ENCODE measurements around the gene OGT. TPM values are rescaled to one million over a fixed set of nuclear protein-coding genes. Genes with fewer than 3 reads are reported as not detected.

OGT gene
- polyA plus RNA-seq, 1 donor from 2014 or later, result 34.1 TPM

DNA sequence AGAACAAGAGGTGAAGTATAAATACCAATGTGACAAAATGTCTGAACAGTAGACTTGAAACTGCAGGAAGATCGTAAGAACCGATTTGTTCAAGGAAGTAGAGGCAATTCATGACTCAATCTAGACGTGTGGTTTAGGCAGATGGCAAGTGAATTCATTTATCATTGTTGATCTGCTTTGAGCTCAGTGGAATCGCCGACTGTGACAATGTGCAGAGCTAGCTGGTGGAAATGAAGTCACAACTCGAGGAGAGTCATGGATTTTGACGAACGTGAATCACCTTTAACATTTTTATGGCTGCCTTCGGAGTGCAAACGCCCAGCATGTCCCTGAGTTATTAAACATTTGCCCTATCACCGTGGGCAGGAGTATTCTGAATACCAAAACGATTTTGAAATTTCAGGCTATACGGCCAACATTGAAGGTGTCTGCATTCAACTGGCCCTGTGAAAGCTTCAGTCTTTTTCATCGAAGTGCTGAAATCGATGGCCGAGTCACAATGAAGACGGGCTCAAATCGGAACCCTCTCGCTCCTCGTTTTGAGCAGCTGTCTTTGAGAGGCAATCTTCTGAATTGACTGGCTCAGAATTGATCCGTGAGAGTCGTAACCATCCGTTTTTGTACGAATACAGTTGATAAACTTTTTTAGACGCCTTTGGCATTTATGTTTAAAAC lies 689 bp upstream of the OGT start:
- Mint-ChIP-seq H3K27ac (peak overlapping the region; percentile 93 to 97 (median 96)), H3K27me3 (no peaks in the 10 kb centered on the region), H3K4me1 (peaks cover 11 to 16% (median 11%) of the 10 kb centered on the region in 3 donors), H3K4me3 (peak overlapping the region; percentile 90 to 98 (median 96)), H3K36me3 (peaks cover 1% of the 10 kb centered on the region), H3K9me3 (peaks cover 0 to 2% (median 0%) of the 10 kb centered on the region in 3 donors)

DNA sequence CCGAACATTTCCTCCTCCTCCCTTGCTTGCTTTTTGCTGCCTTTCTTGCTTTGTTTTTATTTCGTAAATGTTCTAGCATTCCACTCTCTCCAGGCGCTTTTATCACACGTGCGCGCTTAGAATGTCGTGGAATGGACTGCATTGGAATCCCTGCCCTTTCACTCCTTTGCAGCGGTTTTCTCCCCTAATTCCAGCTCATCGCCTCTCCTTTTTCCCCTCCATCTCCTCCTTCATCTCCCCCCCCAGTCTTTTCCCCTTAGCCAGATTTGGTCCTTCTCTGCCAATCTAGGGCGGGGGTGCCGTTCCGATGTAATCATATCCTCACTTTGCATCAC lies 579 bp downstream of the OGT start:
- H3K27me3 Mint-ChIP-seq, result no peaks in the 10 kb centered on the region
- peak overlapping the region; percentile 90 to 98 (median 96) for H3K4me3 Mint-ChIP-seq
- H3K9me3 Mint-ChIP-seq, result peaks cover 0 to 2% (median 0%) of the 10 kb centered on the region in 3 donors
- peaks cover 1% of the 10 kb centered on the region for H3K36me3 Mint-ChIP-seq
- peak overlapping the region; percentile 93 to 97 (median 96) for H3K27ac Mint-ChIP-seq
- peaks cover 11 to 23% (median 14%) of the 10 kb centered on the region in 3 donors for H3K4me1 Mint-ChIP-seq

DNA sequence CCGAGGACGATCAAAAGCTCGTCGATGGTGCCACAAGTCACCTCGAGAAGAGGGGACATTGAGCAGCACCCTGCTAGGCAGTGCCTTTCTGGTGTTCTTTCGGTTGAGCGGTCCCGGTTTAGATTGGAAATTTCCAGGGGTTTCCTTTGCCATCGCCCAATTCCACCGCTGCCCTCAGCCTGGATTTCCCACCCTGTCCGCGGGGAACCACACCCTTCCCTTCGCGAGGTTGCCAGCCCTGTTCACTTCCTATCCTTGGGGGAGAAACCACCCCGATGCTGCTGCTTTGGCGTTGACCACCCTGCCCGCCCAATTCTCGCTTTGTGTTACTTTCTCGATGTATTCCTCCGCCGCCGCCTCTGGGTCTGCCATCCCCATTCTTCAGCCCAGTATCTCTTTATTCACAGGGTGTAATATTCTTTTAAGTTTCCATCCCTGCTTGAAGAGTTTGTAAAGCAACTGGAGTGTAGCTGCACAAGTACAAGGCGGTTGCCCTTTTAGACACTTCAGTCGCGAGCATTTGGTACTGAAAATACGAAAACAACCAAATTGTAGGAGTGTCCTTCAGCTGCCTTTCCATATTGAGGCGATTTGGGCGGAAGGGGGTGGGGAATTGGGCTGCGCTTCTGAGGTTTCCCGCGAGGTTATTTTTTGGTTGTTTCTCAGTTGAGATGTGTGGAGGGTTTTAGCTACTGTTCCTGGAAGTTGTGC lies 1.1 kb downstream of the OGT start:
- no peaks in the 10 kb centered on the region for H3K27me3 Mint-ChIP-seq
- peaks cover 1% of the 10 kb centered on the region for H3K36me3 Mint-ChIP-seq
- H3K4me1 Mint-ChIP-seq, result peaks cover 11 to 24% (median 14%) of the 10 kb centered on the region in 3 donors
- H3K9me3 Mint-ChIP-seq, result peaks cover 0 to 2% (median 0%) of the 10 kb centered on the region in 3 donors
- H3K27ac Mint-ChIP-seq, result peak overlapping the region; percentile 93 to 97 (median 96)
- peak overlapping the region; percentile 90 to 98 (median 96) for H3K4me3 Mint-ChIP-seq

DNA sequence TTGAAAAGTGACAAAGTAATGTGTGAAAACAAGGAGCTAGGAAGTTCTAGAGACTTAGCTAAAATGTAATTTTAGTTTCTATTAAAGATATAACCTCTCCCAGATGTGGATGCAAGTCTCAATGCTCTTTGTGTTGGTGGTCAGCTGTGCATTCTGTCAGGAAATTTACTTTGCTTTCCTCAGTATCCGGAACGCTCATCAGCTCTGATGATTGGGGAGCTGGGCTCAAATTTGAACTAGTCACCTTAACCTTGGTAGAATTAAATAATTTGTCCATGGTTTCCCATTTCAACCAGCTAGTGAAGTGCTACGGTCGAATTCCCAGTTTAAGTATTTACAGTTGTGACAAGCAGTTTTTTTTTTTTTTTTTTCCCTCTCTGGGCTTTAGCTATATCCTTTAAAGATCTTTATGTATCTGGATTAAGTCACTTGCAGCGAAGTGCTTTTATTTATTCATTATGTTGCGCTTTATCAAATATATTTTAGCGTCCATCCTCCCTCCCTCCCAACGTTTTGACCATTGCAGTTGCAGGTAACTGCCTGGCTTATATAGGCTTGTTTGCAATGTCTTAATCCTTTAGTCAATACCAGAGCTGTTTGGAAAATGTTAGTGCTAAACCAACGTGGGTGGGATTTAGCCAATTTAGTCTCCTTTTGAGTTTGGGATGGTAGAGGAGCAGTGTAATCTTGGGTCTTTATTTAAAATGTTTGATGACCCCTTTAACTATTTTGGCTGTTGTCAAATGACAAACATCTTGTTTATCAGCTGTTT lies 2.1 kb downstream of the OGT start:
- Mint-ChIP-seq H3K4me1 (peaks cover 11 to 28% (median 20%) of the 10 kb centered on the region in 3 donors), H3K36me3 (peaks cover 1% of the 10 kb centered on the region)

DNA sequence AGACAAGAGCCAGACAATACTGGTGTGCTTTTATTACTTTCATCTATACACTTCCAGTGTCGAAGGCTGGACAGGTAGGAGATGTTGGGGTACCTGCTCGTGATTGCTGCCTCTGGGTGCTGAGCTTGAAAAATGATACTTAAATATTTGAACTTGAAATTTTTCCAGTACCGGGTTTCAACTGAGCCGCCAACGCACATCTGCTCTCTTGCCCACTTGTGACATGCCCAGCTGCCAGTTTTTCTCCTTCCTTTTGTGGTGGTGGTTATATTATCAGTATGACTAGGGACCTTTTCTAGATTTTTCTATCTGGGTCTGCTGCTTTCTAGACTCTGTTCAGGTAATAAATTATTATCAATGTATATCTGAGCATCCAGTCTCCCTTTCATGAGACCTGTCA lies 3.4 kb downstream of the OGT start:
- peak overlapping the region; percentile 70 to 98 (median 90) for H3K4me3 Mint-ChIP-seq
- H3K36me3 Mint-ChIP-seq, result peaks cover 1% of the 10 kb centered on the region
- peak overlapping the region; percentile 5 to 81 (median 23) for H3K27ac Mint-ChIP-seq
- H3K27me3 Mint-ChIP-seq, result no peaks in the 10 kb centered on the region
- H3K4me1 Mint-ChIP-seq, result peaks cover 15 to 37% (median 24%) of the 10 kb centered on the region in 3 donors
- H3K9me3 Mint-ChIP-seq, result no peaks in the 10 kb centered on the region

More for the DNA sequence above, 2.1 kb downstream of the OGT start:
- peak overlapping the region; percentile 93 to 97 (median 96) for H3K27ac Mint-ChIP-seq
- peaks cover 0 to under 1% (median 0%) of the 10 kb centered on the region in 3 donors for H3K9me3 Mint-ChIP-seq
- H3K27me3 Mint-ChIP-seq, result no peaks in the 10 kb centered on the region
- peak overlapping the region; percentile 90 to 98 (median 96) for H3K4me3 Mint-ChIP-seq

DNA sequence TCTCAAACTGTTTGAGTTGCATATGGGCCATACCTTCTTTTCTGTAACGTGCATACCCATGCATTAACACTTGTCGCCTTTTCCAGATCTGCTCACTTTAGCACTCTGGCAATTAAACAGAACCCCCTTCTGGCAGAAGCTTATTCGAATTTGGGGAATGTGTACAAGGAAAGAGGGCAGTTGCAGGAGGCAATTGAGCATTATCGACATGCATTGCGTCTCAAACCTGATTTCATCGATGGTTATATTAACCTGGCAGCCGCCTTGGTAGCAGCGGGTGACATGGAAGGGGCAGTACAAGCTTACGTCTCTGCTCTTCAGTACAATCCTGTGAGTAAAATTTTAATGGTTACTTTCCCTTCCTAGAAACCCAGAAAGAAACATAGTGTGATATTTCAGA lies 4.8 kb downstream of the OGT start:
- Mint-ChIP-seq H3K27ac (no peak overlapping the region), H3K36me3 (peaks cover 1% of the 10 kb centered on the region), H3K4me1 (peaks cover 10 to 41% (median 20%) of the 10 kb centered on the region in 3 donors), H3K27me3 (no peaks in the 10 kb centered on the region), H3K9me3 (no peaks in the 10 kb centered on the region), H3K4me3 (peak overlapping the region in 2 of 4 donors; percentile 17 to 43)

DNA sequence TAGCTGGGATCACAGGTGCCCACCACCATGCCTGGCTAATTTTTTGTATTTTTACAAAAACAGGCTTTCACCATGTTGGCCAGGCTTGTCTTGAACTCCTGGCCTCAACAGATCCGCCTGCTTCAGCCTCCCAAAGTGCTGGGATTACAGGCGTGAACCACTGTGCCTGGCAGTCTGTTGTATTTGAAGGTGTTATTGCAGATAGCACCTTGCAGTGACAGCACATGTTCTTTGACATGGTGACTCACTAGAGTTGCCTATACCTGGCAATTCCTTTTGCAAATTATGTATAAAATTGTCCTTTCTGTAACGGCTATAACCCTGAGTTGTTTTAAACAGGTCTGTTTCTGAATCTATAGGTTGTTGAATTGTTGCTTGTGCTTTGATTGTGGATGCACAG lies 7.9 kb downstream of the OGT start:
- Mint-ChIP-seq H3K27ac (peak overlapping the region; percentile 4 to 63 (median 26)), H3K4me1 (peaks cover 10 to 46% (median 23%) of the 10 kb centered on the region in 3 donors), H3K27me3 (no peaks in the 10 kb centered on the region), H3K9me3 (no peaks in the 10 kb centered on the region), H3K4me3 (peak overlapping the region; percentile 19 to 79 (median 62)), H3K36me3 (no peaks in the 10 kb centered on the region)

DNA sequence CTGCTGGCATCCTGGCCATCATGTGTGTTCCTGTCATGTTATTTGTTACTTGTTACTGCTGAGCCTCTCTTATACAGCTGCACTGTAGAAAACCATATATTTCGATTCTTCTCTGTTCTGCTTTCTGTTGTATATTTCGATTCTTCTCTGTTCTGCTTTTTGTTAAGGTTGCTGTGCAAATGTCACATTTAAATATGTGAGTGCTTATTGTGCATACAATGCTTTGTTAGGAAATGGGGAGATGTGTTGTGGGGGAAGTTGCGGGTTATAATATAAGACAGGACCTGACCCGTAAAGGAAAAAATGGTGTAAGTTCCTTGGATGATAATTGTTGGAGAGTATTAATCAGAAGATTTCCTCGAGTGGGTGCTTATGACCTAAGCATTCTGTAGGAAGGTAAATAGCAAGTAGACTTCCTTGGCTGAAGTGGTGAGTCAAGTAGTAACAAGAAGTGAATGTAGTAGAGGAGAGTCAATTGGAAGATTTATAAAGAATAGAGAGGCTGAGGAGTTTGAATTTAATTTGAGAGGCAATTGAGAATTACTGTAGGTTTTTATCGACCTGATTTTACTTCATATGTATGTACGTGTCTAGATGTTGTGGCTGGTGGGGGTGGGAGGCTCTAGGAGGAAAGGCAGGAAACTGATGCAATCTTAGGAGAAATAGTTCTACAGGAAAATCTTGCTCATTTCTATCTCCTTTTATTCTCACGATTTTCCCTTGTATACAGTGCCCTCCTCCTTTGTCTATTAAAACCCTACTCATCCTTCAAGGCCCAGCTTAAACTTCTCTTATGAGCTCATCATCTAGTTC lies 8.5 kb downstream of the OGT start:
- Mint-ChIP-seq H3K27ac (peak overlapping the region; percentile 4 to 63 (median 26)), H3K27me3 (no peaks in the 10 kb centered on the region), H3K36me3 (no peaks in the 10 kb centered on the region), H3K9me3 (no peaks in the 10 kb centered on the region), H3K4me3 (peak overlapping the region; percentile 19 to 79 (median 62)), H3K4me1 (peaks cover 9 to 44% (median 23%) of the 10 kb centered on the region in 3 donors)

DNA sequence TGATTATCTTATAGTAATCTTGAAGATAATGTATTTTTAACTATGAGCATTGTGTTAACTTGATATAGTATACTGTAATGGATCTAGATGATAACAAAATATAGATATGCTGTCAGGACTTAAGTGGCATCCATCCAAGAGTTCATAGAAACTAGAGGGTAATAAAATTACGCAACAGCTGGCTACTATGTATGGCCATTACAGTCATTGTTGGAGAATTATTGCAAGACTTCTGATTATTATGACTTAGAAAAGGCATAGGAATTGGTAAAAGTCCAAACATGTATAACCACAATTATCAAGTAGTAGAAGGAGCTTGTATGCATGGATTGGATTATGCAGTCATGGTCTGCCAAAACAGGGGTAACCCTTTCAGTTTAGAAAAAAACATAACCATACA lies 9.5 kb downstream of the OGT start:
- Mint-ChIP-seq H3K4me1 (peaks cover 7 to 41% (median 23%) of the 10 kb centered on the region in 3 donors), H3K36me3 (no peaks in the 10 kb centered on the region)

DNA sequence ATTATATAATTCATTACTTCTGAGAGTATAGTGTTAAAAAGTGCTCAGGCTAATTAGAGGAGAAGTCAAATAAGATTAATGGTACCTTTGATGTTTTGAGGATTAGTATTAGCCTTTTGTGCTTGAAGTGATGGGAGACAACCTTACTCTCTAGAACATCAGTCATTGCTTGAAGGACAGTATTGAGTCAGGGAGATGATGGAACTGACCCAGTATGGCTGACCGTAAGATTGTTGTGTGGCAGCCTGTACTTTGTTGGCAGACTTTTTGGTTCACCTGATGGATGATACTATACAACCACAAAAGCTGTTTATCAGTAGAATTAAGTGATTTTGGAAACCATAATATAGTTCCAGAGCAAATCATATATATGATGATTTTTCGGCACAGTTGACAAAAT lies 9.9 kb downstream of the OGT start:
- Mint-ChIP-seq H3K27me3 (no peaks in the 10 kb centered on the region), H3K36me3 (no peaks in the 10 kb centered on the region), H3K4me1 (peaks cover 7 to 38% (median 20%) of the 10 kb centered on the region in 3 donors), H3K9me3 (no peaks in the 10 kb centered on the region), H3K4me3 (peak overlapping the region in 1 of 4 donors; percentile 65), H3K27ac (no peak overlapping the region)

More for the DNA sequence above, 9.5 kb downstream of the OGT start:
- Mint-ChIP-seq H3K27me3 (no peaks in the 10 kb centered on the region), H3K9me3 (no peaks in the 10 kb centered on the region), H3K4me3 (no peak overlapping the region), H3K27ac (peak overlapping the region in 1 of 3 donors; percentile 16)

DNA sequence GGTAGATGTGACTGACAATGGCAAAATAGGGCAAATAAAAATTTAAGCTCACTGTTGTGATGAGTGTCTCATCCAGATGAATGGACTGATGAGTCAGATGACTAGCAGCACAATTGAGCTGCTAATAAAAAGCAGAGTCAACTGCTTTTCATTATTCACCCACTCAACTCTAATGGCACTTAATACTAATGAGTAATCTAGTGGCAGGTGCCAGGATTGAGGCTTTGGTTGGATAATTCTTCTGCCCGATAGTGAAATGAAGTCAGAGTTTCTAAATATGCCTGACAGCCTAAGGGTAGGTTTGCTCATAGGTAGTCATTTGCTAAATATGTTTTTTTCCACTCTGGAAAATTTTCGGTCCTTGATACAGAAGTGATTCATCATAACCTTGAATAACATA lies 10.4 kb downstream of the OGT start:
- Mint-ChIP-seq H3K36me3 (no peaks in the 10 kb centered on the region), H3K9me3 (no peaks in the 10 kb centered on the region), H3K27me3 (no peaks in the 10 kb centered on the region), H3K4me3 (no peak overlapping the region), H3K27ac (no peak overlapping the region), H3K4me1 (peaks cover 7 to 36% (median 20%) of the 10 kb centered on the region in 3 donors)

DNA sequence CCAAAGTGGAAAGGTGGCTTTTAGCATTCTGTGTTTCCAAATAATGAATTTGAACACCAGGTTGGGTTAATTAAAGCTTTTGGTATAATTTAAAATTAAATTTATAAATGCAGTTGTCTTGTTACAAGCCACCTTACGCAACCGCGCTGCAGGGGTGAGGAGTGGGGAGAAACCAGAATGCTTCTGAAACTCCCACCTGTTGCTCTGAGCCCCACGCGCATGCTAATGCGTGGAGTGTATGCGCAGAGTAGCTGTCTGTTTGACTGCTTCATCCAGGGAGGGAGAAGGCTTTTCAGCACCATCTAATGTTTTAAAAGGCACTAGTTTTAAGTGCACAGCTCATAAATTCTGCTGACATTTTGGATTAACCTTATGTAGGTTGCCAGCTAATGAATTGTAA lies 12.5 kb downstream of the OGT start:
- H3K4me3 Mint-ChIP-seq, result no peak overlapping the region
- H3K27ac Mint-ChIP-seq, result no peak overlapping the region
- peaks cover 7 to 26% (median 11%) of the 10 kb centered on the region in 3 donors for H3K4me1 Mint-ChIP-seq
- no peaks in the 10 kb centered on the region for H3K9me3 Mint-ChIP-seq
- no peaks in the 10 kb centered on the region for H3K27me3 Mint-ChIP-seq
- no peaks in the 10 kb centered on the region for H3K36me3 Mint-ChIP-seq

DNA sequence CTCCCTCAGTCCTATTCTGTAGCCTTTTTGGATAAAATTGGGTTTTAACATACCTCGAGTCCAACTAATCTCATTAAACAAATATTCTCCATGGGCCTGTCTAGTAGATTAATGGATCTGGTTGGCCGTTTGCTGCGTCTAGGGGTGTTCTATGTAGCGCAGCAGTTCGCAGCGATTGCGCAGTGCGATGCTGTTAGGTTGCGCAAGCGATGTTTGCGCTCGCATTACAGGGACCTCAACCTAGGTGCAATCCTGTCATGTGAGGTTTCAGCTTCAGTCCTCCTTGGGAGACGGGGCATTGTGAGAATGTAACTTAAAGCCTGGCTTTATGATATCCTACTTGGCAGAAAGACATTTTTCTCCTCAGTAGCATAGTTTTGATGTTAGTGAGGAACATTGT lies 14.0 kb downstream of the OGT start:
- Mint-ChIP-seq H3K9me3 (no peaks in the 10 kb centered on the region), H3K4me1 (peaks cover 0 to 14% (median 4%) of the 10 kb centered on the region in 3 donors), H3K36me3 (no peaks in the 10 kb centered on the region), H3K4me3 (no peak overlapping the region), H3K27ac (no peak overlapping the region), H3K27me3 (no peaks in the 10 kb centered on the region)

DNA sequence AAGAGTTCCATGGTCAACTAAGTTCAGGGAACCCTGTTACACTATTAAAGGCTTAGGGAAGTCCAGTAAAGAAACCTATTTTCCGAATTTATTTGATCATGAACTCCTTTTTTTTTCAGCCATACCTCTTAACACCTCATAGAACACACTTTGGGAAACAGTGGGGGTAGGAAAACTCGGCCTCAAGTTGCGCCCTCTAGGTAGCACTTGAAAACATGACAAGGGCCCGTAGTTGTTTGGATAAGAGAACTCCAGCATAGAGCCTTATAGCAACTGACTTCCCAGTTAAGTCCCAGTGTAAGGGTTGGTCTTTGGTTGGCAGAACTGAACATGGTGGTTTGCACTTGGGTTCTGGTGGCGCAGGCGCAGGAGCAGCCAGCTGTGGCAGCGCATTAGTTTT lies 14.4 kb downstream of the OGT start:
- Mint-ChIP-seq H3K4me1 (peaks cover 0 to 11% (median 4%) of the 10 kb centered on the region in 3 donors), H3K36me3 (no peaks in the 10 kb centered on the region), H3K27me3 (no peaks in the 10 kb centered on the region), H3K4me3 (no peak overlapping the region), H3K27ac (no peak overlapping the region), H3K9me3 (no peaks in the 10 kb centered on the region)

All from IgD-negative memory B cell (primary cell).